WTC11 (cell line): ENCODE data around the gene EHD4. TPM values are rescaled to one million over a fixed set of nuclear protein-coding genes. Genes with fewer than 3 reads are reported as not detected.

Experiments
- ATF2 ChIP-seq: sonication (generic); formaldehyde crosslinking; IDR thresholded peaks from 2 replicates; pipeline ENCODE4 v1.8.1; 2022; ENCODE audit warnings: low read depth, missing genetic modification reagents, borderline replicate concordance
- E2F4 ChIP-seq: sonication (generic); formaldehyde crosslinking; IDR thresholded peaks from 2 replicates; pipeline ENCODE4 v1.8.1; 2022; ENCODE audit warnings: low read depth, mild to moderate bottlenecking, moderate library complexity, missing genetic modification reagents, borderline replicate concordance
- FOXJ3 ChIP-seq: sonication (generic); formaldehyde crosslinking; IDR thresholded peaks from 2 replicates; pipeline ENCODE4 v1.9.0; 2021; ENCODE audit warnings: missing genetic modification reagents, mild to moderate bottlenecking, borderline replicate concordance
- GTF2I ChIP-seq: fragments of 250-450 bp; sonication (Bioruptor Pico); conservative IDR thresholded peaks from 2 replicates; pipeline ENCODE4 v1.4.0; 2021; ENCODE audit warnings: mild to moderate bottlenecking
- HMGA2 ChIP-seq: fragments of 250-450 bp; sonication (Bioruptor Pico); IDR thresholded peaks from 2 replicates; pipeline ENCODE4 v1.4.0; 2021; ENCODE audit warnings: mild to moderate bottlenecking, moderate library complexity
- NFATC4 ChIP-seq: fragments of 250-450 bp; sonication (Bioruptor Pico); IDR thresholded peaks from 2 replicates; pipeline ENCODE4 v1.9.0; 2021; ENCODE audit warnings: mild to moderate bottlenecking
- OVOL2 ChIP-seq: fragments of 250-450 bp; sonication (Bioruptor Pico); IDR thresholded peaks from 2 replicates; pipeline ENCODE4 v1.9.0; 2021; ENCODE audit warnings: mild to moderate bottlenecking, borderline replicate concordance
- RELA ChIP-seq: sonication (generic); formaldehyde crosslinking; IDR thresholded peaks from 2 replicates; pipeline ENCODE4 v1.8.1; 2022; ENCODE audit warnings: missing genetic modification reagents, mild to moderate bottlenecking, borderline replicate concordance
- SOX15 ChIP-seq: fragments of 250-450 bp; sonication (Bioruptor Pico); IDR thresholded peaks from 2 replicates; pipeline ENCODE4 v1.9.0; 2021; ENCODE audit warnings: mild to moderate bottlenecking
- TP53 ChIP-seq: sonication (generic); formaldehyde crosslinking; IDR thresholded peaks from 2 replicates; pipeline ENCODE4 v1.8.1; 2023; ENCODE audit warnings: mild to moderate bottlenecking, missing genetic modification reagents
- ZNF138 ChIP-seq: sonication (generic); formaldehyde crosslinking; conservative IDR thresholded peaks from 2 replicates; pipeline ENCODE4 v1.8.1; 2022; ENCODE audit warnings: mild to moderate bottlenecking, moderate library complexity, missing genetic modification reagents
- ZNF317 ChIP-seq: sonication (generic); formaldehyde crosslinking; IDR thresholded peaks from 2 replicates; pipeline ENCODE4 v1.8.1; 2023; ENCODE audit warnings: low read depth, mild to moderate bottlenecking, moderate library complexity, missing genetic modification reagents, borderline replicate concordance
- ZNF416 ChIP-seq: fragments of 250-450 bp; sonication (Bioruptor Pico); IDR thresholded peaks from 2 replicates; pipeline ENCODE4 v1.9.0; 2021; ENCODE audit warnings: mild to moderate bottlenecking, inconsistent platforms
- total RNA-seq: library from RNA; stranded (reverse); gene quantifications from 3 replicates; pipeline ENCODE4 v1.2.3, GENCODE V29; 2021
- TF ChIP-seq, protein P1 (sequence below): sonication (generic); formaldehyde crosslinking; IDR thresholded peaks from 2 replicates; pipeline ENCODE4 v1.8.0; 2022; ENCODE audit warnings: mild to moderate bottlenecking, missing genetic modification reagents
- TF ChIP-seq, protein P2 (sequence below): sonication (generic); formaldehyde crosslinking; IDR thresholded peaks from 2 replicates; pipeline ENCODE4 v1.8.0; 2023; ENCODE audit warnings: mild to moderate bottlenecking, missing genetic modification reagents
- TF ChIP-seq, protein P3 (sequence below): sonication (generic); formaldehyde crosslinking; IDR thresholded peaks from 2 replicates; pipeline ENCODE4 v1.8.1; 2023; ENCODE audit warnings: mild to moderate bottlenecking, missing genetic modification reagents, borderline replicate concordance
- TF ChIP-seq, protein P4 (sequence below): fragments of 250-450 bp; sonication (Bioruptor Pico); IDR thresholded peaks from 2 replicates; pipeline ENCODE4 v1.9.0; 2021; ENCODE audit warnings: moderate library complexity, mild to moderate bottlenecking, inconsistent platforms, borderline replicate concordance

The EHD4 gene
- total RNA-seq, 1 experiment from 2014 or later = 23.9 TPM

- TF ChIP-seq, protein P1, sequence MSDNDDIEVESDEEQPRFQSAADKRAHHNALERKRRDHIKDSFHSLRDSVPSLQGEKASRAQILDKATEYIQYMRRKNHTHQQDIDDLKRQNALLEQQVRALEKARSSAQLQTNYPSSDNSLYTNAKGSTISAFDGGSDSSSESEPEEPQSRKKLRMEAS (CRISPR knock-in tag) = peak; percentile 97
- TF ChIP-seq OVOL2 (CRISPR knock-in tag) = no peak
- TF ChIP-seq GTF2I (CRISPR knock-in tag) = no peak
- no peak for TF ChIP-seq SOX15 (CRISPR knock-in tag)
- peak; percentile 96 for TF ChIP-seq TP53
- TF ChIP-seq, protein P2, sequence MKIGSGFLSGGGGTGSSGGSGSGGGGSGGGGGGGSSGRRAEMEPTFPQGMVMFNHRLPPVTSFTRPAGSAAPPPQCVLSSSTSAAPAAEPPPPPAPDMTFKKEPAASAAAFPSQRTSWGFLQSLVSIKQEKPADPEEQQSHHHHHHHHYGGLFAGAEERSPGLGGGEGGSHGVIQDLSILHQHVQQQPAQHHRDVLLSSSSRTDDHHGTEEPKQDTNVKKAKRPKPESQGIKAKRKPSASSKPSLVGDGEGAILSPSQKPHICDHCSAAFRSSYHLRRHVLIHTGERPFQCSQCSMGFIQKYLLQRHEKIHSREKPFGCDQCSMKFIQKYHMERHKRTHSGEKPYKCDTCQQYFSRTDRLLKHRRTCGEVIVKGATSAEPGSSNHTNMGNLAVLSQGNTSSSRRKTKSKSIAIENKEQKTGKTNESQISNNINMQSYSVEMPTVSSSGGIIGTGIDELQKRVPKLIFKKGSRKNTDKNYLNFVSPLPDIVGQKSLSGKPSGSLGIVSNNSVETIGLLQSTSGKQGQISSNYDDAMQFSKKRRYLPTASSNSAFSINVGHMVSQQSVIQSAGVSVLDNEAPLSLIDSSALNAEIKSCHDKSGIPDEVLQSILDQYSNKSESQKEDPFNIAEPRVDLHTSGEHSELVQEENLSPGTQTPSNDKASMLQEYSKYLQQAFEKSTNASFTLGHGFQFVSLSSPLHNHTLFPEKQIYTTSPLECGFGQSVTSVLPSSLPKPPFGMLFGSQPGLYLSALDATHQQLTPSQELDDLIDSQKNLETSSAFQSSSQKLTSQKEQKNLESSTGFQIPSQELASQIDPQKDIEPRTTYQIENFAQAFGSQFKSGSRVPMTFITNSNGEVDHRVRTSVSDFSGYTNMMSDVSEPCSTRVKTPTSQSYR = no peak
- TF ChIP-seq E2F4 (CRISPR knock-in tag) = peak; percentile 80; the same call in 1 of the 2 replicates
- TF ChIP-seq ATF2 = peak; percentile 71; the same call in 1 of the 2 replicates
- peak; percentile 91; the same call in 1 of the 2 replicates for TF ChIP-seq RELA (CRISPR knock-in tag)
- TF ChIP-seq NFATC4 (CRISPR knock-in tag) = no peak
- no peak for TF ChIP-seq FOXJ3
- peak; percentile 91; the same call in 1 of the 2 replicates for TF ChIP-seq ZNF138
- TF ChIP-seq ZNF416 = no peak
- TF ChIP-seq, protein P3, sequence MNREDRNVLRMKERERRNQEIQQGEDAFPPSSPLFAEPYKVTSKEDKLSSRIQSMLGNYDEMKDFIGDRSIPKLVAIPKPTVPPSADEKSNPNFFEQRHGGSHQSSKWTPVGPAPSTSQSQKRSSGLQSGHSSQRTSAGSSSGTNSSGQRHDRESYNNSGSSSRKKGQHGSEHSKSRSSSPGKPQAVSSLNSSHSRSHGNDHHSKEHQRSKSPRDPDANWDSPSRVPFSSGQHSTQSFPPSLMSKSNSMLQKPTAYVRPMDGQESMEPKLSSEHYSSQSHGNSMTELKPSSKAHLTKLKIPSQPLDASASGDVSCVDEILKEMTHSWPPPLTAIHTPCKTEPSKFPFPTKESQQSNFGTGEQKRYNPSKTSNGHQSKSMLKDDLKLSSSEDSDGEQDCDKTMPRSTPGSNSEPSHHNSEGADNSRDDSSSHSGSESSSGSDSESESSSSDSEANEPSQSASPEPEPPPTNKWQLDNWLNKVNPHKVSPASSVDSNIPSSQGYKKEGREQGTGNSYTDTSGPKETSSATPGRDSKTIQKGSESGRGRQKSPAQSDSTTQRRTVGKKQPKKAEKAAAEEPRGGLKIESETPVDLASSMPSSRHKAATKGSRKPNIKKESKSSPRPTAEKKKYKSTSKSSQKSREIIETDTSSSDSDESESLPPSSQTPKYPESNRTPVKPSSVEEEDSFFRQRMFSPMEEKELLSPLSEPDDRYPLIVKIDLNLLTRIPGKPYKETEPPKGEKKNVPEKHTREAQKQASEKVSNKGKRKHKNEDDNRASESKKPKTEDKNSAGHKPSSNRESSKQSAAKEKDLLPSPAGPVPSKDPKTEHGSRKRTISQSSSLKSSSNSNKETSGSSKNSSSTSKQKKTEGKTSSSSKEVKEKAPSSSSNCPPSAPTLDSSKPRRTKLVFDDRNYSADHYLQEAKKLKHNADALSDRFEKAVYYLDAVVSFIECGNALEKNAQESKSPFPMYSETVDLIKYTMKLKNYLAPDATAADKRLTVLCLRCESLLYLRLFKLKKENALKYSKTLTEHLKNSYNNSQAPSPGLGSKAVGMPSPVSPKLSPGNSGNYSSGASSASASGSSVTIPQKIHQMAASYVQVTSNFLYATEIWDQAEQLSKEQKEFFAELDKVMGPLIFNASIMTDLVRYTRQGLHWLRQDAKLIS (CRISPR knock-in tag) = no peak
- TF ChIP-seq ZNF317 (CRISPR knock-in tag) = peak; percentile 63; the same call in 1 of the 2 replicates
- no peak for TF ChIP-seq HMGA2 (CRISPR knock-in tag)
- TF ChIP-seq, protein P4, sequence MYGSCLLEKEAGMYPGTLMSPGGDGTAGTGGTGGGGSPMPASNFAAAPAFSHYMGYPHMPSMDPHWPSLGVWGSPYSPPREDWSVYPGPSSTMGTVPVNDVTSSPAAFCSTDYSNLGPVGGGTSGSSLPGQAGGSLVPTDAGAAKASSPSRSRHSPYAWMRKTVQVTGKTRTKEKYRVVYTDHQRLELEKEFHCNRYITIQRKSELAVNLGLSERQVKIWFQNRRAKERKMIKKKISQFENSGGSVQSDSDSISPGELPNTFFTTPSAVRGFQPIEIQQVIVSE (CRISPR knock-in tag) = no peak
Measured at GRCh38 chr15:41881920-41882688, 90.3 kb downstream of the EHD4 start (continued).
